GM18526 (cell line): Measurements from ENCODE around the gene ZNF582.

Experiments used
- POLR2A ChIP-seq: IDR thresholded peaks from 3 replicates; pipeline ENCODE4 v1.6.1; 2011; ENCODE audit not compliant: insufficient read length; ENCODE audit errors: extremely low read depth

Gene ZNF582

GRCh38 chr19:56393119-56394012 is at the start of gene ZNF582:
ZNF582 (minus strand) TSS chr19:56393534; CDS start chr19:56391752, 1,782 bp downstream.
- peak; percentile 71 for TF ChIP-seq POLR2A

GRCh38 chr19:56441206-56441792 is 48.0 kb upstream of the ZNF582 start:
- no peak for TF ChIP-seq POLR2A

GRCh38 chr19:56423985-56424353 is 30.6 kb upstream of the ZNF582 start:
- TF ChIP-seq POLR2A: no peak

- no peak for TF ChIP-seq POLR2A
Observed at GRCh38 chr19:56423276-56423984, 30.1 kb upstream of the ZNF582 start.

- TF ChIP-seq POLR2A: no peak
Observed at GRCh38 chr19:56405062-56405461, 11.7 kb upstream of the ZNF582 start.

GRCh38 chr19:56404705-56405056 is 11.3 kb upstream of the ZNF582 start:
- TF ChIP-seq POLR2A: no peak

- TF ChIP-seq POLR2A: peak; percentile 34
Observed at GRCh38 chr19:56403764-56404704, 10.7 kb upstream of the ZNF582 start, which contains the start of gene ZNF583. ZNF583 (plus strand) TSS chr19:56404332; CDS start chr19:56407115, 2,783 bp downstream.

GRCh38 chr19:56403261-56403660 is 9.9 kb upstream of the ZNF582 start:
- TF ChIP-seq POLR2A: no peak

GRCh38 chr19:56400485-56400884 is 7.2 kb upstream of the ZNF582 start:
- no peak for TF ChIP-seq POLR2A

GRCh38 chr19:56398809-56399208 is 5.5 kb upstream of the ZNF582 start:
- no peak for TF ChIP-seq POLR2A

- no peak for TF ChIP-seq POLR2A
Observed at GRCh38 chr19:56383826-56384605, 9.3 kb downstream of the ZNF582 start.

- no peak for TF ChIP-seq POLR2A
Observed at GRCh38 chr19:56377105-56377924, 16.0 kb downstream of the ZNF582 start.

- TF ChIP-seq POLR2A: no peak
Observed at GRCh38 chr19:56372281-56372680, 21.1 kb downstream of the ZNF582 start.
